GM10248 (cell line): Measurements from ENCODE around the gene COL4A3.

Experiments used
- CTCF ChIA-PET: fragments of 300-600 bp; sonication (Branson Sonifier 250); formaldehyde crosslinking; extraction: SDS; loops from one replicate; lab custom pipeline; 2021; ENCODE audit warnings: antibody characterized with exemption; lab: Yijun Ruan, JAX
- POLR2A ChIA-PET: fragments of 350-650 bp; sonication (Branson Sonifier 250); formaldehyde crosslinking; extraction: SDS; loops from one replicate; lab custom pipeline; 2020; ENCODE audit warnings: antibody characterized with exemption; lab: Yijun Ruan, JAX
- DNase-seq: peaks from one replicate; pipeline ENCODE4 v3.0.0; 2012; ENCODE audit errors: extremely low spot score
- CTCF ChIP-seq: IDR thresholded peaks from 2 replicates; pipeline ENCODE4 v1.5.1; 2012; ENCODE audit warnings: mild to moderate bottlenecking, low read depth; ENCODE audit errors: extremely low read depth, missing control alignments, control extremely low read depth

COL4A3 gene

GRCh38 chr2:227340106-227340505 is 175.7 kb downstream of the COL4A3 start:
- TF ChIP-seq CTCF, result no peak
- DNase-seq, result no peak
- ChIA-PET POLR2A (interaction anchor here (1.2 kb wide), 2 partner anchors 8 to 12 kb away, joined by 3 read pairs; no protein-coding TSS in a partner anchor), CTCF (interaction anchor here (1.5 to 7.3 kb wide), 2 partner anchors 9 to 131 kb away, joined by 4 to 57 read pairs; partner anchors contain the start of gene AGFG1)

- DNase-seq, result no peak
- ChIA-PET CTCF (interaction anchor here (1.3 kb wide), 1 partner anchor 12 kb away, joined by 3 read pairs; no protein-coding TSS in a partner anchor), POLR2A (no interaction called here)
- no peak for TF ChIP-seq CTCF
These were observed 177.1 kb downstream of the COL4A3 start for GRCh38 chr2:227341553-227341952.

GRCh38 chr2:227344231-227344630 is 179.8 kb downstream of the COL4A3 start:
- no peak for TF ChIP-seq CTCF
- ChIA-PET CTCF (interaction anchor here (0.9 kb wide), 1 partner anchor 12 kb away, joined by 3 read pairs; no protein-coding TSS in a partner anchor), POLR2A (no interaction called here)
- no peak for DNase-seq

GRCh38 chr2:227347117-227347516 is 182.7 kb downstream of the COL4A3 start:
- DNase-seq, result no peak
- CTCF ChIA-PET, result interaction anchor here (0.7 to 7.8 kb wide), 7 partner anchors 9 to 419 kb away, joined by 3 to 57 read pairs (median 3); no protein-coding TSS in a partner anchor
- POLR2A ChIA-PET, result no interaction called here

GRCh38 chr2:227348324-227348723 is 183.9 kb downstream of the COL4A3 start:
- no peak for DNase-seq
- ChIA-PET CTCF (interaction anchor here (0.9 to 7.8 kb wide), 11 partner anchors 10 to 514 kb away, joined by 3 to 57 read pairs (median 3); no protein-coding TSS in a partner anchor), POLR2A (interaction anchor here (0.9 kb wide), 1 partner anchor 9 kb away, joined by 3 read pairs; no protein-coding TSS in a partner anchor)
- no peak for TF ChIP-seq CTCF

More at GRCh38 chr2:227347117-227347516, 182.7 kb downstream of the COL4A3 start:
- no peak for TF ChIP-seq CTCF

- no peak for TF ChIP-seq CTCF
- no peak for DNase-seq
- CTCF ChIA-PET, result interaction anchor here (1.3 to 7.8 kb wide), 5 partner anchors 13 to 416 kb away, joined by 3 to 57 read pairs (median 5); no protein-coding TSS in a partner anchor
- POLR2A ChIA-PET, result no interaction called here
These were observed 185.7 kb downstream of the COL4A3 start for GRCh38 chr2:227349989-227350612.
